CD1c-positive myeloid dendritic cell (primary cell): ENCODE measurements around the gene SF3B1.
"Not testable (repeated sequence)": the region's sequence is repeated elsewhere in the genome, so short reads cannot be mapped to it uniquely, and the experiment has no call there.

ENCODE experiments used
- DNase-seq: peaks from one replicate; pipeline ENCODE4 v3.0.0-alpha.2; 2016; ENCODE audit errors: extremely low spot score

SF3B1 gene, protein sequence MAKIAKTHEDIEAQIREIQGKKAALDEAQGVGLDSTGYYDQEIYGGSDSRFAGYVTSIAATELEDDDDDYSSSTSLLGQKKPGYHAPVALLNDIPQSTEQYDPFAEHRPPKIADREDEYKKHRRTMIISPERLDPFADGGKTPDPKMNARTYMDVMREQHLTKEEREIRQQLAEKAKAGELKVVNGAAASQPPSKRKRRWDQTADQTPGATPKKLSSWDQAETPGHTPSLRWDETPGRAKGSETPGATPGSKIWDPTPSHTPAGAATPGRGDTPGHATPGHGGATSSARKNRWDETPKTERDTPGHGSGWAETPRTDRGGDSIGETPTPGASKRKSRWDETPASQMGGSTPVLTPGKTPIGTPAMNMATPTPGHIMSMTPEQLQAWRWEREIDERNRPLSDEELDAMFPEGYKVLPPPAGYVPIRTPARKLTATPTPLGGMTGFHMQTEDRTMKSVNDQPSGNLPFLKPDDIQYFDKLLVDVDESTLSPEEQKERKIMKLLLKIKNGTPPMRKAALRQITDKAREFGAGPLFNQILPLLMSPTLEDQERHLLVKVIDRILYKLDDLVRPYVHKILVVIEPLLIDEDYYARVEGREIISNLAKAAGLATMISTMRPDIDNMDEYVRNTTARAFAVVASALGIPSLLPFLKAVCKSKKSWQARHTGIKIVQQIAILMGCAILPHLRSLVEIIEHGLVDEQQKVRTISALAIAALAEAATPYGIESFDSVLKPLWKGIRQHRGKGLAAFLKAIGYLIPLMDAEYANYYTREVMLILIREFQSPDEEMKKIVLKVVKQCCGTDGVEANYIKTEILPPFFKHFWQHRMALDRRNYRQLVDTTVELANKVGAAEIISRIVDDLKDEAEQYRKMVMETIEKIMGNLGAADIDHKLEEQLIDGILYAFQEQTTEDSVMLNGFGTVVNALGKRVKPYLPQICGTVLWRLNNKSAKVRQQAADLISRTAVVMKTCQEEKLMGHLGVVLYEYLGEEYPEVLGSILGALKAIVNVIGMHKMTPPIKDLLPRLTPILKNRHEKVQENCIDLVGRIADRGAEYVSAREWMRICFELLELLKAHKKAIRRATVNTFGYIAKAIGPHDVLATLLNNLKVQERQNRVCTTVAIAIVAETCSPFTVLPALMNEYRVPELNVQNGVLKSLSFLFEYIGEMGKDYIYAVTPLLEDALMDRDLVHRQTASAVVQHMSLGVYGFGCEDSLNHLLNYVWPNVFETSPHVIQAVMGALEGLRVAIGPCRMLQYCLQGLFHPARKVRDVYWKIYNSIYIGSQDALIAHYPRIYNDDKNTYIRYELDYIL

DNA sequence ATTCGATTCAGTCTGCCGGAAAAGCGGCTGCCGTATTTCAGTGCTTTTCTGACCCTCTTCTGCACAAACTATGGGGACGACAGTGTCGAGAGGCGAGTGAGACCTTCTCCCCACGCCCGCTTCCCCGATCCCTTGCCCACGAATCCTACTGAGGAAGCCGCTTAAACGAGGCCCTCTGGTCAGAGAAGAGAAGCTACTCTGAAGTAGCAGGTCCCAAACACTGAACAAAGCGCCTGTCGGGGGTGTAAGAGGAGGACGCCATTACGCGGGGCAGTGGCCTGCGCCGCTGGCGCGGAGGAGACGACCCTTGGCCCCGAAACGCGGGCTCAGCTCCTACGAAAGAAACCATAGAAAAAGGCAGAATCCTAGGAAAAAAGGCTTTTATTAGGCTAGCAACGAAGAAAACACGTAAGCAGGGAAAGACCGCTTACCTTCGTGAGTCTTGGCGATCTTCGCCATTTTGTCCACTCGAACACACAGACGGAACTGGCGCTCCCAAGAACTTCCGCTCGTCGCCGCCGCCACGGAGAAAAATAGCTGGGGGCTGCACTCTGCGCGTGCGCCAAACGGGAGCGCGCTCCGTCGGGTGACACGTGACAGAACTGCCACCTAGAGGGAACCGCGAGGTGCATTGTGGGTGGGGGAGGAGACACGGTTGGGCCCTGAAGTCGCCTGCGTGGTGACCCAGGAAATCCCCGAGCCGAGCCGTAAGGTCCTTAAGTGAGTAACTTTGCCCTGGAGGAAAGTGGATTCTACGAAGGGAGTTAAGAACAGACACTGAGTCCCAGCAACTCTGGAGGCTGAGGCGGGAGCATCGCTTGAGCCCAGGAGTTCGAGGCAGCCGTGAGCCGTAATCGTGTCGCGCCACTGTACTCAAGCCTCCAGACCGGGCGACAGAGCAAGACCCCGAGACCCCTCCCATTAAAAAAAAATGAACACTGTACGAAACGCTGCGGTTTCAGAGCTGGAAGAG, at the start of gene SF3B1:
TSS of gene SF3B1 (minus strand) at position 488 of the 973 bp plus-strand sequence. CDS start at position 459, 29 bp downstream.
- peak; percentile 100 for DNase-seq

DNA sequence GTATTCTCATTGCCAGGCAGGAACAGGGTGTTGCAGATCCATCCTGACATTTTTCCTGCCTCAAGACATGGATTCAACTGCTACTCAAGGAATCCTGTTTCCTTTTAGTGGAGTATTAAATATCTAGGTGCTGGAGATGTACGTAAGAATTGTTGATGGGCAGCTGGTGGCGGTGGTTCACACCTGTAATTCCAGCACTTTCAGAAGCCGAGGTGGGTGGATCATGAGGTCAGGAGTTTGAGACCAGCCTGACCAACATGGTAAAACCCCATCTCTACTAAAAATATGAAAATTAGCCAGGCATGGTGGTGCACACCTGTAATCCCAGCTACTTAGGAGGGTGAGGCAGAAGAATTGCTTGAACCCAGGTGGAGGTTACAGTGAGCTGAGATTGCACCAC, 49.4 kb upstream of the SF3B1 start:
- not testable (repeated sequence) for DNase-seq

DNA sequence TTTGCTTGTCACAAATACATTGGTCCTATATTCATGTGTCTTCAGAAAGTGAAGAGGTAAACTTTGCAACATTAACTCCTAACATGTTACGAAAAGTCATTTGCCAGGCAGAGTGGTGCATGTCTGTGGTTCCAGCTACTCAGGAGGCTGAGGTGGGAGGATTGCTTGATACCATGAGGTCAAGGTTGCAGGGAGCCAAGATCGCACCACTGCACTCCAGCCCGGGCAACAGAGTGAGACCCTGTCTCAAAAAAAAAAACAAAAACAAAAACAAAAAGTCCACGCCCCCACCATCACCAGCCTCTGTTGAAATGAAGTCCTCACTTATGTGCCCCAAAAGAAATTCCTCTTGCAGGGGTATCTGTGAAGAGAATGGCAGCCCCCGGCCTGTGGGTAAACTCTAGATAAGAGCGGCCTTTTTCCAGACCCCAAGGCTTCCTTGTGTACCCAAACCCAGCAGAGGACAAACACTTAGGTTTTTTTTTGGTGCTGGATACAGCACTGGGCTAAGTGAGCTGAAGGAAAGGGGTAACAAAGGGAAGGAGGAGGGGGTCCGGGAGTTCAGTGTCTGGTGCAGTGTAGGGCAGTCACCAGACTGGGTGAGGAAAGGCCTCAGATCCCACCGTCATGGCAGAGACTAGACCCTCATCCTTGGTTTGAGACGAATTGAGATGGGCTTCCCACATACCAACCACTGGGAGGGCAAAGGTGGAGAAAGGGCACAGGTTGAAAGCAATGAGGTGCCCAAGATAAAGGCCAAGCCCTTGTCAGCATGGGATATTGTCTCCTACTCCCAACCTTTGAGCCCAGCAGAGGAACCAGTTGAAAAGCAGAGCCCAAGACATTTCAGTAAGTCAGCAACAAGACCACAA, 45.6 kb upstream of the SF3B1 start:
- no peak for DNase-seq

DNA sequence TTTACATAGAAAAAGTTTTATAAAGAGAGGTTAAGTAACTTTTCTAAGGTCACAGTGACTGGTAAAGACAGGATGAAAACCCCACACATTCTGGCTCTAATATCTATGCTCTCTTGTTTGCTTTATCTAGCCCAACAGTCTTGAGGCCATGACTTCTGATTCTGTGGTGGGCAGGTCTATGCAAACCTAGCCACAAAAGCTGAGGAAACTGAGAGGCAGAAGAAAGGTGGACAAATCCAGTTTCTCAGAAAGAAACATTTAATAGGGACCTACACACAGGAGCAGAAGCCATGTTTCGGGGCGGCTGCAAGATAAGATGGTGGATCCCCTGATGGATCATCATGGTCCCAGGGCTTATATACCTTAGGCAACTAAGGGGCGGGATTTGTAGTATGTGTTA, 43.0 kb upstream of the SF3B1 start:
- no peak for DNase-seq

DNA sequence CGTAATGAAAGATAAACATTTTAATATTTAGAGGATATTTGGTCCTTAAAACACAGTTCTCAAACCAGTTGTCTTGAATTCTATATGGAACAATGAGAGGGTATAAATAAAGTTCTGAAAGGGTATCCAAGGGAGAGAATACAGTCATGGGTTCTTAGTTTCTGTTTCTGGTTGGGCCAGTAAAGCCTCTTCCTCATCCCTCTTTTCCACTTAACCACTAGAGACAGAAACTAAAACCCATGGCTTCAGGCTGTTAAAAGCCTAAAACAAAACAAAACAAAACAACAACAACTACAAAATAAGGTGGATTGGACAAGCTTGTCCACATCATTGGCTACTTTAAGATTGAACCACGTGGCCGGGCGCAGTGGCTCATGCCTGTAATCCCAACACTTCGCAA, 37.3 kb upstream of the SF3B1 start:
- no peak for DNase-seq

DNA sequence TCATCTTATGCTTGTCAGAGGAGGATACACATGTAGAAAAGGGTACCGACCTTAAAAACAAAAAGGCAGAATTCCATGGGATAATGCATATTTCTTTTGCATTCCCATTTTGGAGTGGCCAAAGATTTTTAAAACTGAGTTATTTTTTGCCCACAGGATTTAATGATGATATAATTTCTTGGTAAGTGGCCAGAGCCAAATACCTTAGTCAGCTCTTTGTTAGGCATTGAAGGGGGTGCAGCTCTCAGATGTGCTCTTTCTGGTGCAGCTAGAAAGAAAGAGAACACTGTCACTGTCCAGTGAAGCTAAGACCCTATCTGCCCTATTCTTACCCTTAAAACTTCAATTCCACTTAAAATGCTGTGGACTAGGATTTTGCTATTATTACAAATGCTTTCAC, 29.3 kb upstream of the SF3B1 start:
- no peak for DNase-seq

DNA sequence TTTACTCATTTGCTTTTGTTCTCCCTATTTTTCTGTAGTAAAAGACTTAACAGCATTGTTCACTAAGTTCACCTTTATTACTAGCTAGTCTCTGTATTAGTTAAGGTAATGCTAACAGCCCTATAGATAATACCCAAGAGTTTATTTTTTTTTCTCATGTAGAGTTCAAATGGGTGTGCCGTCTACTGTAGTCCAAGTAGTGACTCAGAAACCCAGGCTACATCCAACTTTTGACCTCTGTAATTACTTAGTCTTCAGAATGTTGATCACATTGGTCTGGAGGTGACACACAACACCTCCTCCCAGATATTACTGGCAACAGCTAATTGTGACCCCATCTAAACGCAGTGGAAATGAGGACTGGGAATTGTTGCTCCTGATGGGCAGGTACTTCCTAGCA, 26.2 kb upstream of the SF3B1 start:
- DNase-seq: no peak

DNA sequence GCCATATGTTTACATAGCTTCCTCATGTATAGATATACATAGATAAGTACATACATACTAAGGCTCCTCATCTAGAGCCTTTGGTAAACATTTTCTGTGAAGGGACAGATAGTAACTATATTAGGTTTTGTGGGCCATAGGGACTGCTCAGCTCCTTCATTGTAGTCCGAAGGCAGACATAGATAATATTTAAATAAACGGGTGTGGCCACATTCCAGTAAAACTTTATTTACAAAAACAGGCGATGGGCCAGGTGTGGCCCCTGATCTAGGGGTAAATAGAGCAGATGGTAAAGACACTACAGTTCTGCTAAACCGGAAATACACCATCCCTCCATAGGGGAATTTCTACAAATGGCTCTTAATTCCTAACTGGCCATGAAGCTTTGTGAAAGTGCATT, 25.8 kb upstream of the SF3B1 start:
- DNase-seq: no peak

DNA sequence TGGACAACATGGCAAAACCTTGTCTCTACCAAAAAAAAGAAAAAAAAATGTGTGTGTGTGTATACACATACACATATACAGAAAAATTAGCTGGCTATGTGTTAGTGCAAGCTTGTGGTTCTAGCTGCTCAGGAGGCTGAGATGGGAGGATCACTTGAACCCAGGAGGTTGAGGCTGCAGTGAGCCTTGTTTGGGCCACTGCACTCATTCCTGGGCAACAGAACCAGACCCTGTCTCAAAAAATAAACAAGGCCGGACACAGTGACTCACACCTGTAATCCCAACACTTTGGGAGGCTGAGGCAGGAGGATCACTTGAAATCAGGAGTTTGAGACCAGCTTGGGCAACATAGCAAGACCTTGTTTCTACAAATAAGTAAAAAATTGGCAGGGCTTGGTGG, 20.6 kb upstream of the SF3B1 start:
- DNase-seq: no peak

DNA sequence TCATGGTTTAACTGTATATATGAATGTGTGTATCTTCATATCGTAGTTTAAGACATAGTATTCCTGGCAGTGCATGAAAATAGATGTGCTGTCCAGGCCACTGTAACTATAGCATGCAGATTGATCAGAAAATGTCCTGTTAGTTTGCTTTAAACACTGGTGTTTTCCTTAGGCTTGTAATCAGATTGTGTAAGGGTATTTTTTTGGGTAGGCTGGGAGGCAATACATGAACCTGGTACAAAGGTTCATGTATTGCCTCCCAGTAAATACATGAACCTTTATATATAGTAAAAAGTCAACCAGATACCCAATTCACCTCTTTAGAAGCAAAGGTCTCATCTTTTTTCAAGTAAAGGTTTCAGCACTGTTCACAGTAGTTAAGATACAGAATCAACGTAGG, 20.1 kb upstream of the SF3B1 start:
- DNase-seq: no peak

DNA sequence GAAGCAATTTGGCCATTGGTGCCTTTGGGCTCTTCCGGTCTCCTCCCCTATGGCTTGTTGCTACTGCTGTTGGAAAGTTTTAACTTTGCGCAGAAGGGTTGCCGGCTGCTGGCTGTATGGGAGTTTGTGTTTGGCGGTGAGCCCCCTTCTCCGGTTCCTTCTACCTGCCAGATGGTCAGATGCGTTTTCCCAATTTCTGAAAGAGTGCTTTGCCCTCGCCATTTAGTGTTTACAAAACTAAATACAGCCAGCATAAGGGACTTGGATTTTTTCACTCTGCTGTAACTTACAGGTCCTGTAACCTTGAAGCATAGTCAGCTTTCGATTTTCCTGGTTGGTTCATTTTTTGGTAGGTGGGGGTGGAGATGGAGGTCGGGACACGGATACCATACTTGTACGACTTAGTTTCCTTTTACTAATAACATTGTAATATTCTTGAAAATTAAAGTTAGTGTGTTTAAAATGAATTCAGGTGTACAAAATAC, 19.1 kb upstream of the SF3B1 start:
- DNase-seq: no peak

DNA sequence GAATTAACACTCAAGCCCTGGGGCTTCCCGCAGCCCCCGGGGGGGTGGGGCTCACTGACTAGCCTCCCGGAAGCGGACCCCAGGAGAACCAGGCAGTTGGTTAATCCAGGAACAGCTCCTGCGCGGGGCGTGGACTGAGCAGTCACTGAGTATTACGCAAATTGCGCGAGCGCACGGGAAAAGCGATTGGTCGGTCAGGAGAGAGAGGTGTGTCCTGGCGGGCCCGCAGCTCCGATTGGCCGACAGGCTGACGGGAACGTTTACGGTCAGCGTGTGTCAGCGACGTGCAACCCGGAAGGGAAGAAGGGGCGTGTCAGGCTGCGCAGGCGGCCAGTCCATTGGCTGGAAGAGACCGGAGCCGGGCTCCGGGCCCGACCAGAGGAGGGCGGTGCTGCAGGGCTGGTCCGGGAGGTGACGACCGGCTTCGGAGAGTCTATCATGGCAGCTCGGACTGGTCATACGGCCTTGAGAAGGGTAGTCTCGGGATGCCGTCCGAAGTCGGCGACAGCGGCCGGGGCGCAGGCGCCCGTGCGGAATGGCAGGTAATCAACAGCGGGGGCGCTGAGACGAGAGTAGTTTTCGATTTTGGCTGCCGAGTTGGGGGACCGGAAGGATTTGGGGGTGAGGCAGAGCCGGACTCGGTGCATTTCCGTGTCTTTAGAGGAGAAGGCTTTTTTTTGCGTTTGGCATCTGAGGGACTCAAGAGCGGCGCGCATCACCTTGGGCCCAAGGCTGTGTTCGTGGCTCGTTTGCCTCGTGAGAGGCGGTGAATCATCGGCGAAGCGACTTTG, 18.5 kb upstream of the SF3B1 start, which contains the start of gene COQ10B:
TSS of gene COQ10B (plus strand) at position 430 of the 791 bp plus-strand sequence. CDS start at position 439, 9 bp downstream.
- peak; percentile 99 for DNase-seq

DNA sequence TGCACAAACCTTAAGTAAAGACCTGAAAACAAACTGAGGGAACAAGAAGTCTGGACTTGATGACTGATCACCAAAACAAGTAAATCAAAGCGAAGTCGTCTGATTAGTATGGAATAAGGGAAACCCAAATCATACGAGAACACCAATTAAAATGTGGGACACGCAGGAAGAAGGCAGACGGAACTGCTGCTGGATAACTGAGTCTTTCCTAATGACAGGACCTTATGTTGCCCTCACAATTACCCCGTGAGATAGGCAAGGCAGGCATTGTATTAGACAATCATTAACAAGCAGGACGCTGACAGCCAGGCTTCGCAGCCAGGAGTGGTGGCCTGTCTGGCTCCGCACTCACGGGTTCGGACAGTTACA, 17.9 kb upstream of the SF3B1 start:
- DNase-seq: no peak

DNA sequence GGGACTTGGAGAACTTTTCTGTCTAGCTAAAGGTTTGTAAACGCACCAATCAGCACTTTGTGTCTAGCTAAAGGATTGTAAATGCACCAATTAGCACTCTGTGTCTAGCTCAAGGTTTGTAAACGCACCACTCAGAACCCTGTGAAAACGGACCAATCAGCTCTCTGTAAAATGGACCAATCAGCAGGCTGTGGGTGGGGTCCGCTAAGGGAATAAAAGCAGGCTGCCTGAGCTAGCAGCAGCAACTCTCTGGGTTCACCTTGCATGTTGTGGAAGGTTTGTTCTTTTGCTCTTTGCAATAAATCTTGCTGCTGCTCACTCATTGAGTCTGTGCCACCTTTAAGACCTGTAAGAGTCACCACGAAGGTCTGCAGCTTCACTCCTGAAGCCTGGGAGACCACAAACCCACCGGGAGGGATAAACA, 16.1 kb upstream of the SF3B1 start:
- not testable (repeated sequence) for DNase-seq

DNA sequence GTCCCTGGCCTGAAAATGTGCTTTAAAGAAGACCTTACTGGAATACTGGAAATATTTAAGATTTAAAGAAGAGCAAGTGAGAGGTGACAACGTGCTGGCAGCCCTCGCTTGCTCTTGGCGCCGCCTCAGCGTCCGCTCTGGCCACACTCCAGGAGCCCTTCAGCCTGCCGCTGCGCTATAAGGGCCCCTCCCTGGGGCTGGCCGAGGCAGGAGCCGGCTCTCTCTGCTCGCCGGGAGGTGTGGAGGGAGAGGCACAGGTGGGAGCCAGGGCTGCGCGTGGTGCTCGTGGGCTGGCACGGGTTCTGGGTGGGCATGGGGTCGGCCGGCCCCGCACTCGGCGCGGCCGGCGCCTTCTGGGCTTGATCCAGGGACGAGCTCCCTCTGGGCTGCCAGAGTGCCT, 15.6 kb upstream of the SF3B1 start:
- DNase-seq: no peak

DNA sequence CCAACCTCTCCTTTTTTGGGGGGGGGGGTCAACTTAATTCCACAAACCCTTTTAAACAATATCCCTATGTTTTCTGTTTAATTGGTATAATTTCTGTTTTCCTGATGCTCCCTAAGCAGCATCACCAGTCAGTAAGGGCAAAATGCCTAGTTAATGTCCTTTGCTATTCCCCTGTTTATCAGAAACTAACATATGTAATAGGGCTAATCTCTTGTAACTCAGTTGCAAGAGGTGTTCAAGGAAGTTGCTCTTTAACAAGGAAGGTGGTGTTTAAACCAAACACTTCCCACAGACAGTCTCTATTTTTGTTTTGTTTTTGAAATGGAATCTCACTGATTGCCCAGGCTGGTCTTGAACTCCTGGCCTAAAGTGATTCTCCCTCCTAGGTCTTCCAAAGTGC, 12.0 kb upstream of the SF3B1 start:
- no peak for DNase-seq

DNA sequence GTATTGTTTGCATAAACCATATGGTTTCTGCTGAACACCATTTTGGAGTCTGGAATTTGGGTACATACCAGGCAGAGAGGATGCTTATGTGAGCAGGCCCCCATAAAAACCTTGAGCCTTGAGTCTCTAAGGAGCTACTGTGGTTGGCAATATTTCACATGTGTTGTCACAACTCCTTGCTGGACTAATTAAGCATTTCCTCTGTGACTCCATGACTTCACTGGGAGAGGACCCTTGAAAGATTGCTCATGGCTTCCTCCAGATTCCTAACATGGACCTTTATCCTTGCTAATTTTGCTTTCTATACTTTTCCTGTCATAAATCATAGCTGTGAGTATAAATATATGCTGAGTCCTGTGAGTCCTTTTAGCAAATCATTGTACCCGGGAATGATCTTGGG, 10.9 kb upstream of the SF3B1 start:
- DNase-seq: no peak

DNA sequence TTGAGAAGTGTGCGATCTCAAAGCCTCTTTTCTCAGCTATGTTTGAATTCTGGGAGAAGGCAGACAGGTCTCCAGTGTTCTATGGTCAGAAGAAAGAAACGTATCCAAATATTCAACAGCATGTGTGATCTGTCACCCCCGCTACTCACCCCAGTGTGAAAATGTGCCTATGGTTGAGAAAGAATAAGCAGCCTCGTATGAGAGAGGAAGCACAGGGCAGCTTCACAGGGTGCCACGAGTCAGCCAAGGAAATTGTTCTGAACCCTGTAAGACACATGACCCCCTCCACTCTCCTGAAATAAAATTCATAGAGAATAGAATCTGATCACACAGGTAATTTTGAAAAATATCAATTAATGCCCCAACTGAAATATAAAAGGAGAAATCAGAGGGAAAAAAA, 8.0 kb upstream of the SF3B1 start:
- DNase-seq: peak; percentile 62

DNA sequence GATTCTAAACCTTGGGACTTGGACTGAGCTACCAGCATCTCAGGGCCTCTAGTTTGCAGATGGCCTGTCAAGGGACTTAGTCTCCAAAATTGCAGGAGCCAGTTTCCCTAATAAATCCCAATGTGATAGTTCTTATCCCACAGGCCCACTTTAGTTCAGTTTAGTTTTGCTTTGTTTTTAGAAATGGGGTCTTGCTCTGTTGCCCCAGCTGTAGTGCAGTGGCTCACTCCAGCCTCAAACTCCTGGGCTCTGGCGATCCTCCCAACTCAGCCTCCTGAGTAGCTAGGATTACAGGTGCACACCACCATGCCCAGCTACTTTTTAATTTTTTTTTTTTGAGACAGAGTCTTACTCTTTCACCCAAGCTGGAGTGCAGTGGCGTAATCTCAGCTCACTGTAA, 2.6 kb upstream of the SF3B1 start:
- DNase-seq: no peak
